ENCODE measurements around the gene KNCN.
A peak's percentile ranks its signal among the peaks of the same experiment; 100 is the strongest.

GRCh38 chr1:46525253-46525983, 26.0 kb downstream of the KNCN start:
- TF ChIP-seq HOXD13 (CRISPR knock-in tag; IDR thresholded peaks at IDR 0.05; ENCODE audit: borderline replicate concordance), result no peak
- TF ChIP-seq PBX3 (CRISPR knock-in tag; IDR thresholded peaks at IDR 0.05), result no peak
- TF ChIP-seq, protein P1, sequence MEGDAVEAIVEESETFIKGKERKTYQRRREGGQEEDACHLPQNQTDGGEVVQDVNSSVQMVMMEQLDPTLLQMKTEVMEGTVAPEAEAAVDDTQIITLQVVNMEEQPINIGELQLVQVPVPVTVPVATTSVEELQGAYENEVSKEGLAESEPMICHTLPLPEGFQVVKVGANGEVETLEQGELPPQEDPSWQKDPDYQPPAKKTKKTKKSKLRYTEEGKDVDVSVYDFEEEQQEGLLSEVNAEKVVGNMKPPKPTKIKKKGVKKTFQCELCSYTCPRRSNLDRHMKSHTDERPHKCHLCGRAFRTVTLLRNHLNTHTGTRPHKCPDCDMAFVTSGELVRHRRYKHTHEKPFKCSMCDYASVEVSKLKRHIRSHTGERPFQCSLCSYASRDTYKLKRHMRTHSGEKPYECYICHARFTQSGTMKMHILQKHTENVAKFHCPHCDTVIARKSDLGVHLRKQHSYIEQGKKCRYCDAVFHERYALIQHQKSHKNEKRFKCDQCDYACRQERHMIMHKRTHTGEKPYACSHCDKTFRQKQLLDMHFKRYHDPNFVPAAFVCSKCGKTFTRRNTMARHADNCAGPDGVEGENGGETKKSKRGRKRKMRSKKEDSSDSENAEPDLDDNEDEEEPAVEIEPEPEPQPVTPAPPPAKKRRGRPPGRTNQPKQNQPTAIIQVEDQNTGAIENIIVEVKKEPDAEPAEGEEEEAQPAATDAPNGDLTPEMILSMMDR (tag by site-specific recombination; IDR thresholded peaks at IDR 0.05), result no peak
- TF ChIP-seq PATZ1 (tag by site-specific recombination; IDR thresholded peaks at IDR 0.05), result 0 out of 2 replicates have a peak, but pooled peaks have one; percentile 21
- no peak for TF ChIP-seq ZNF610 (tag by site-specific recombination; IDR thresholded peaks at IDR 0.05; ENCODE audit: borderline replicate concordance)
- no peak for TF ChIP-seq SP2 (tag by site-specific recombination; IDR thresholded peaks at IDR 0.05)
- TF ChIP-seq ZNF670 (tag by site-specific recombination; IDR thresholded peaks at IDR 0.05; ENCODE audit: low read depth), result no peak
- no peak for TF ChIP-seq ZNF561 (tag by site-specific recombination; IDR thresholded peaks at IDR 0.05; ENCODE audit: borderline replicate concordance)
- TF ChIP-seq, protein P2, sequence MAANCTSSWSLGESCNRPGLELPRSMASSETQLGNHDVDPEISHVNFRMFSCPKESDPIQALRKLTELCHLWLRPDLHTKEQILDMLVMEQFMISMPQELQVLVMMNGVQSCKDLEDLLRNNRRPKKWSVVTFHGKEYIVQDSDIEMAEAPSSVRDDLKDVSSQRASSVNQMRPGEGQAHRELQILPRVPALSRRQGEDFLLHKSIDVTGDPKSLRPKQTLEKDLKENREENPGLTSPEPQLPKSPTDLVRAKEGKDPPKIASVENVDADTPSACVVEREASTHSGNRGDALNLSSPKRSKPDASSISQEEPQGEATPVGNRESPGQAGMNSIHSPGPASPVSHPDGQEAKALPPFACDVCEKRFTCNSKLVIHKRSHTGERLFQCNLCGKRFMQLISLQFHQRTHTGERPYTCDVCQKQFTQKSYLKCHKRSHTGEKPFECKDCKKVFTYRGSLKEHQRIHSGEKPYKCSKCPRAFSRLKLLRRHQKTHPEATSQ (tag by site-specific recombination; IDR thresholded peaks at IDR 0.05), result no peak

All from HEK293 (cell line).